Measurements from ENCODE around the gene LRRC4. TPM values are rescaled to one million over a fixed set of nuclear protein-coding genes. Genes with fewer than 3 reads are reported as not detected.

LRRC4 gene
- total and polyA plus RNA-seq, 7 experiments from 2014 or later: 0.14 to 5.7 (median 0.82) TPM; not detected in 2

DNA sequence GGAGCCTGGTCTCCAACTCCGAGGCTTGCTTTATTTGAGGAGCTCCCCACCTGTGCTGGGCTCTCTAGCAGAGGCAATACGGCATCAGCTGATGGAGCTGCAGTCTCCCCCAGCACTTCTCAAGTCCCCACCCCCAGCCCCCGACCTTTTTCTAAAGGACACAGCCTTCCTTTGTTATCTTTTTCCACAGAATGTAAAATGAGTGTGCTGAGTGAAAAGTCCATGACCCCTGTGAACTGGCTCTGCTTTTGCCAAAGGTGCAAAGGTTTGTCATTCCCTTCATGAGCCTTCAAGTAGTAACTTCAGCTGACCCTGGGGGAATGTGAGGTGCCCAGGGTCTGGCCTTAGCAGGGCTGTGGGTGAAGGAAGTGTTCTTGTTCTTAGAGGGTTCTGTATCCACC is 25.5 kb downstream of the LRRC4 start:
- intact Hi-C loops (cut with micrococcal nuclease): no loop called here
- Histone ChIP-seq H3K4me1 (ENCODE audit: control insufficient read depth in 2 of 2, insufficient read depth in 2 of 2, low read length in 2 of 2) (peaks cover 0 to 12% of the 10 kb centered on the region in 2 donors), H3K9me3 (ENCODE audit: control insufficient read depth in 2 of 3, low read length in 3 of 3) (no peaks in the 10 kb centered on the region), H3K36me3 (ENCODE audit: control insufficient read depth in 2 of 3, insufficient read depth in 3 of 3, low read length in 3 of 3) (no peaks in the 10 kb centered on the region), H3K4me3 (ENCODE audit: low read length) (no peak overlapping the region), H3K27ac (ENCODE audit: low read depth, low read length) (no peak overlapping the region), H3K27me3 (ENCODE audit: control insufficient read depth in 2 of 2, insufficient read depth in 2 of 2, low read length in 2 of 2) (no peaks in the 10 kb centered on the region)
- Mint-ChIP-seq H3K4me3 (no peak overlapping the region), H3K4me1 (peaks cover 13 to 31% (median 22%) of the 10 kb centered on the region in 7 donors), H3K27ac (no peak overlapping the region), H3K9me3 (no peaks in the 10 kb centered on the region), H3K27me3 (no peaks in the 10 kb centered on the region), H3K36me3 (peaks cover 0 to 25% (median 3%) of the 10 kb centered on the region in 5 donors)
- POLR2A ChIA-PET: no interaction called here
- ATAC-seq: no peak
- CTCF ChIA-PET: no interaction called here
- no peak for DNase-seq

DNA sequence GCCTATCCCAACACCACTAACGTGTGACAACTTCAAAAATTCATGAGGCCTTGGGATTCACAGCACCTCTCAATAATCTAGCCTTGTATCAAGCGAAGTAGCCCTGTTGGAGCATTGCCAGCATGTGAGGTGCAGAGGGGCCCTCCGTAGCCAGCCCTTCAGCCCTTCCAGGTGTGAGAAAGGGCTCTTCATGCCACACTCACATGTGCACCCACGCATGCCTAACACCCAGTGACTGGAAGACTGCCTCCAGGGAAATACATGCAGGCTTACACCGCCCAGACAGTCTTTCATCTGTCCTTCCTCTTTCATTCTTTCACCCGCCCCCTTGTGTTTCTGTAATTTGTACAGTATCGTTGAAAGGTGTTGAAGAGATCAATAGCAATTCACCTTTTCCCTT is 26.1 kb downstream of the LRRC4 start:
- intact Hi-C loops (cut with micrococcal nuclease): no loop called here
- ChIA-PET CTCF (no interaction called here), POLR2A (no interaction called here)
- Histone ChIP-seq H3K4me1 (ENCODE audit: control insufficient read depth in 2 of 2, insufficient read depth in 2 of 2, low read length in 2 of 2) (peaks cover 0 to 12% of the 10 kb centered on the region in 2 donors), H3K36me3 (ENCODE audit: control insufficient read depth in 2 of 3, insufficient read depth in 3 of 3, low read length in 3 of 3) (no peaks in the 10 kb centered on the region), H3K4me3 (ENCODE audit: low read length) (no peak overlapping the region), H3K27me3 (ENCODE audit: control insufficient read depth in 2 of 2, insufficient read depth in 2 of 2, low read length in 2 of 2) (no peaks in the 10 kb centered on the region), H3K27ac (ENCODE audit: low read depth, low read length) (no peak overlapping the region), H3K9me3 (ENCODE audit: control insufficient read depth in 2 of 3, low read length in 3 of 3) (no peaks in the 10 kb centered on the region)
- Mint-ChIP-seq H3K27me3 (no peaks in the 10 kb centered on the region), H3K4me1 (peaks cover 13 to 31% (median 22%) of the 10 kb centered on the region in 7 donors), H3K36me3 (peaks cover 0 to 25% (median 2%) of the 10 kb centered on the region in 5 donors), H3K4me3 (no peak overlapping the region), H3K27ac (no peak overlapping the region), H3K9me3 (no peaks in the 10 kb centered on the region)
- no peak for ATAC-seq
- DNase-seq: no peak

DNA sequence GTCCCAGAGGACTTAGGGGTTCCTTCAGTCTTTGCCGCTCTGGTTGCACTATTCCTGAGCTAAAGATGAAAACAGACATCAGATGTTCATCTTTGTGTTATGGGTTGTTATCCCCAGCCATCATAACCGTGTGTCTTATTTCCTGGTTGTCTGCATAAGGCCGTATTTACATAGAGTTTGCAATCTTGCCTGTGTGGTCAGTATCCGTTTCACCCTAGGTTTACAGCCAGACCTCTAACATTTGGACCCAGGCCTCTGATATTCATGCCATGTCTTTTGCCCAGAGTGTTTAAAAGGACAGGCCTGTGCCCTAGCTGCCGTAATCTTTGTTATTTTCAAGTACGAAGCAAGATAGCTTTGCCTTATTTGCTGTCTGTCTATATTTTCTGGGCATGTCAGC is 26.6 kb downstream of the LRRC4 start:
- no peak for ATAC-seq
- CTCF ChIA-PET: interaction anchor here (0.6 kb wide), 1 partner anchor 83 kb away, joined by 3 read pairs; no protein-coding TSS in a partner anchor

DNA sequence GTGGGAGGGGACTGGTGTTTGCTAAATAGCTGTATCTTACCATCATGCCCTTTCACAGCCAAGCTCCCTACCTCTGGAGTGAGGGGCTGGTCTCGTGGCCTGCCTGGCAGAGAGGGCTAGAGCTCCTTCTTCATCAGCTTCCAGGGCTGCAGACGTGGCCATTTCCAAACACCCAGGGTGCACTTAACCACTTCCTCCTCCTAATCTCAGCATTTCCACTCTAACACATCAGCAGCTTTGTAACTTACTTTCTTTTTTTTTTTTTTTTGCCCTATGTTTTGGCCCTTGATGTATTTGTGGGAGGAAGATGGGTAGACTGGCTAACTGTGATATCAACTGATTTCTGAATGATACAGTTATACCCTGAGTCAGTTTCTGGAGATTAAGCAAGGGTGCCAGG is 27.4 kb downstream of the LRRC4 start:
- Histone ChIP-seq H3K4me1 (ENCODE audit: control insufficient read depth in 2 of 2, insufficient read depth in 2 of 2, low read length in 2 of 2) (peaks cover 0 to 12% of the 10 kb centered on the region in 2 donors), H3K9me3 (ENCODE audit: control insufficient read depth in 2 of 3, low read length in 3 of 3) (no peaks in the 10 kb centered on the region), H3K27me3 (ENCODE audit: control insufficient read depth in 2 of 2, insufficient read depth in 2 of 2, low read length in 2 of 2) (no peaks in the 10 kb centered on the region), H3K36me3 (ENCODE audit: control insufficient read depth in 2 of 3, insufficient read depth in 3 of 3, low read length in 3 of 3) (no peaks in the 10 kb centered on the region), H3K27ac (ENCODE audit: low read depth, low read length) (no peak overlapping the region), H3K4me3 (ENCODE audit: low read length) (no peak overlapping the region)
- intact Hi-C loops (cut with micrococcal nuclease): no loop called here
- peak overlapping the region in 3 of 9 donors; percentile 41 to 73 (median 49) for H3K27ac Mint-ChIP-seq
- CTCF ChIA-PET: interaction anchor here (0.6 kb wide), 1 partner anchor 84 kb away, joined by 3 read pairs; no protein-coding TSS in a partner anchor
- peaks cover 0 to 27% (median 0%) of the 10 kb centered on the region in 5 donors for H3K36me3 Mint-ChIP-seq
- POLR2A ChIA-PET: interaction anchor here (0.6 kb wide), 1 partner anchor 371 kb away, joined by 3 read pairs; no protein-coding TSS in a partner anchor
- peak; percentile 59 for ATAC-seq
- H3K9me3 Mint-ChIP-seq: no peaks in the 10 kb centered on the region
- H3K27me3 Mint-ChIP-seq: no peaks in the 10 kb centered on the region
- peak in 1 of 9 donors; percentile 20 for DNase-seq
- peak overlapping the region in 5 of 10 donors; percentile 17 to 61 (median 18) for H3K4me3 Mint-ChIP-seq
- peaks cover 13 to 31% (median 24%) of the 10 kb centered on the region in 7 donors for H3K4me1 Mint-ChIP-seq

More for the DNA sequence above, 26.6 kb downstream of the LRRC4 start:
- Histone ChIP-seq H3K27ac (ENCODE audit: low read depth, low read length) (no peak overlapping the region), H3K4me3 (ENCODE audit: low read length) (no peak overlapping the region), H3K27me3 (ENCODE audit: control insufficient read depth in 2 of 2, insufficient read depth in 2 of 2, low read length in 2 of 2) (no peaks in the 10 kb centered on the region), H3K36me3 (ENCODE audit: control insufficient read depth in 2 of 3, insufficient read depth in 3 of 3, low read length in 3 of 3) (no peaks in the 10 kb centered on the region), H3K9me3 (ENCODE audit: control insufficient read depth in 2 of 3, low read length in 3 of 3) (no peaks in the 10 kb centered on the region), H3K4me1 (ENCODE audit: control insufficient read depth in 2 of 2, insufficient read depth in 2 of 2, low read length in 2 of 2) (peaks cover 0 to 12% of the 10 kb centered on the region in 2 donors)
- Mint-ChIP-seq H3K4me3 (no peak overlapping the region), H3K4me1 (peaks cover 13 to 31% (median 22%) of the 10 kb centered on the region in 7 donors), H3K27me3 (no peaks in the 10 kb centered on the region), H3K36me3 (peaks cover 0 to 22% (median 0%) of the 10 kb centered on the region in 5 donors), H3K27ac (no peak overlapping the region), H3K9me3 (no peaks in the 10 kb centered on the region)
- POLR2A ChIA-PET: no interaction called here
- no peak for DNase-seq
- intact Hi-C loops (cut with micrococcal nuclease): no loop called here

DNA sequence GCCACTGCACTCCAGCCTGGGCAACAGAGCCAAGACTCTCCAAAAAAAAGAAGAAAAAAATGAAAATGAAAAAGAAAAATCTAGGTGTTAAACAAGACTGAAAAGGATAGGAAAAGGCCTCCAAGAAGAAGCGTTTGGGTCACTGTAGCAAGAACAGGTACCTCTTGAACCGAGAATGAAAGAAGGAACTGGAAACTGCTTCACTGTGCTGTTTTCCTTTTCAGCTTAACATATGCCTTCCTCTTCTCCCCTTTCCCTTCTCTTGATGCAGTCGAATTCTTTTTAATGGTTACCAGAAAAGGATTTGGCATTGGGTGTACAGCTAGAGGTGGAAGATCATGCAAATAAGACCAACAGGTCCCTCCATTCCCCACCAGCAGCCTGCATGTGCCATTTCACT is 28.1 kb downstream of the LRRC4 start:
- POLR2A ChIA-PET: interaction anchor here (0.6 kb wide), 1 partner anchor 370 kb away, joined by 3 read pairs; no protein-coding TSS in a partner anchor

DNA sequence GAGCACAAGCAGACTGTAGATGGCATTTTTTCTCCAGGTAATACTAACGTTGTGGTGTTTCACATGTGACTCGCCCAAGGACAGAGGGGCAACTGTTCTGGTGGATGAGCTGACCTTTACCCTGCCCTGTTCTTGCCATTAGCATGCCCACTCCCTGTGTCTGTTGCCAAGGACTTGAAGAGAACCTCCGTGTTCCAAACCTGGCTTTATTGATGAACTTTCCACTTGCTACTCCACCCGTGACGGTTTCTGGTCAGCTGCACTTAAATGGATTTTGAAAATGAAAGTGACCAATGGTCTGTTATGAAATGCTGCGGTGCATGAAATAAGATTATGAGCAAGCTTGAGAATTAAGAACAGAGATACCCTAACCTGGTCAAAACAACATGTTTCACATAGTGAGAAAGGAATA is 30.4 kb downstream of the LRRC4 start:
- CTCF ChIA-PET: no interaction called here
- POLR2A ChIA-PET: no interaction called here
- H3K9me3 Mint-ChIP-seq: no peaks in the 10 kb centered on the region
- Histone ChIP-seq H3K27me3 (ENCODE audit: control insufficient read depth in 2 of 2, insufficient read depth in 2 of 2, low read length in 2 of 2) (no peaks in the 10 kb centered on the region), H3K4me1 (ENCODE audit: control insufficient read depth in 2 of 2, insufficient read depth in 2 of 2, low read length in 2 of 2) (peaks cover 0 to 12% of the 10 kb centered on the region in 2 donors), H3K27ac (ENCODE audit: low read depth, low read length) (no peak overlapping the region), H3K9me3 (ENCODE audit: control insufficient read depth in 2 of 3, low read length in 3 of 3) (no peaks in the 10 kb centered on the region), H3K4me3 (ENCODE audit: low read length) (no peak overlapping the region), H3K36me3 (ENCODE audit: control insufficient read depth in 2 of 3, insufficient read depth in 3 of 3, low read length in 3 of 3) (no peaks in the 10 kb centered on the region)
- peak overlapping the region in 1 of 9 donors; percentile 17 for H3K27ac Mint-ChIP-seq
- no peak for DNase-seq
- intact Hi-C loops (cut with micrococcal nuclease): no loop called here
- no peaks in the 10 kb centered on the region for H3K27me3 Mint-ChIP-seq
- H3K4me1 Mint-ChIP-seq: peaks cover 19 to 31% (median 25%) of the 10 kb centered on the region in 7 donors
- peaks cover 4 to 45% (median 9%) of the 10 kb centered on the region in 5 donors for H3K36me3 Mint-ChIP-seq
- no peak for ATAC-seq
- H3K4me3 Mint-ChIP-seq: no peak overlapping the region

More for the DNA sequence above, 28.1 kb downstream of the LRRC4 start:
- intact Hi-C loops (cut with micrococcal nuclease): no loop called here
- Histone ChIP-seq H3K27me3 (ENCODE audit: control insufficient read depth in 2 of 2, insufficient read depth in 2 of 2, low read length in 2 of 2) (no peaks in the 10 kb centered on the region), H3K36me3 (ENCODE audit: control insufficient read depth in 2 of 3, insufficient read depth in 3 of 3, low read length in 3 of 3) (no peaks in the 10 kb centered on the region), H3K4me3 (ENCODE audit: low read length) (no peak overlapping the region), H3K9me3 (ENCODE audit: control insufficient read depth in 2 of 3, low read length in 3 of 3) (no peaks in the 10 kb centered on the region), H3K4me1 (ENCODE audit: control insufficient read depth in 2 of 2, insufficient read depth in 2 of 2, low read length in 2 of 2) (peaks cover 0 to 12% of the 10 kb centered on the region in 2 donors), H3K27ac (ENCODE audit: low read depth, low read length) (no peak overlapping the region)
- no peak for DNase-seq
- no peaks in the 10 kb centered on the region for H3K27me3 Mint-ChIP-seq
- CTCF ChIA-PET: no interaction called here
- peak overlapping the region in 4 of 9 donors; percentile 16 to 81 (median 50) for H3K27ac Mint-ChIP-seq
- H3K4me1 Mint-ChIP-seq: peaks cover 18 to 31% (median 24%) of the 10 kb centered on the region in 7 donors
- H3K4me3 Mint-ChIP-seq: peak overlapping the region in 1 of 10 donors; percentile 23
- no peaks in the 10 kb centered on the region for H3K9me3 Mint-ChIP-seq
- peaks cover 0 to 27% (median 3%) of the 10 kb centered on the region in 5 donors for H3K36me3 Mint-ChIP-seq
- ATAC-seq: no peak

DNA sequence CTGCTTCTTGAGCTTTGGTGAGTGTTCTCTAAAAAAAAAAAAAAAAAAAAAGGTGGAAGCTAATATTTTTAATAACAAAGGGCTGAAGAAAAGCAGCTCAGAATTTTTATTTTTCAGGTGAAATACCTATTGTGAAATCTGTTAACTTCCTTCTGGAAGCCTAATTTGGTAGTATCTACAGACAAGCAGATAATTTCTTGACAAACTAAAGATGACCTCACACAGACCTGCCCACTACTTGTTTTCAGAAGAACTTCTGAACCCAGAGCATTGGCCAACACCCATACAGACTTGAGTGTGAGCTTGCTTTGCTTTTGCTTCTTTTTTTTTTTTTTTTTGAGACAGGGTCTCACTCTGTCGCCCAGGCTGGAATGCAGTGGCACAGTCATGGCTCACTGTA is 31.2 kb downstream of the LRRC4 start:
- POLR2A ChIA-PET: no interaction called here
- H3K4me1 Mint-ChIP-seq: peaks cover 19 to 31% (median 22%) of the 10 kb centered on the region in 7 donors
- CTCF ChIA-PET: interaction anchor here (0.6 kb wide), 1 partner anchor 1216 kb away, joined by 3 read pairs; no protein-coding TSS in a partner anchor

More for the DNA sequence above, 31.2 kb downstream of the LRRC4 start:
- Mint-ChIP-seq H3K27me3 (no peaks in the 10 kb centered on the region), H3K36me3 (peaks cover 4 to 46% (median 9%) of the 10 kb centered on the region in 5 donors), H3K4me3 (no peak overlapping the region), H3K27ac (peak overlapping the region in 1 of 9 donors; percentile 25), H3K9me3 (no peaks in the 10 kb centered on the region)
- H3K27ac ChIP-seq (ENCODE audit: low read depth, low read length): no peak overlapping the region
- ATAC-seq (peak; percentile 61), DNase-seq (no peak)
- H3K4me1 ChIP-seq (ENCODE audit: control insufficient read depth in 2 of 2, insufficient read depth in 2 of 2, low read length in 2 of 2): peaks cover 0 to 12% of the 10 kb centered on the region in 2 donors
- no peaks in the 10 kb centered on the region for H3K27me3 ChIP-seq (ENCODE audit: control insufficient read depth in 2 of 2, insufficient read depth in 2 of 2, low read length in 2 of 2)
- no peak overlapping the region for H3K4me3 ChIP-seq (ENCODE audit: low read length)
- H3K9me3 ChIP-seq (ENCODE audit: control insufficient read depth in 2 of 3, low read length in 3 of 3): no peaks in the 10 kb centered on the region
- intact Hi-C loops (cut with micrococcal nuclease): no loop called here
- H3K36me3 ChIP-seq (ENCODE audit: control insufficient read depth in 2 of 3, insufficient read depth in 3 of 3, low read length in 3 of 3): no peaks in the 10 kb centered on the region

All from naive thymus-derived CD4-positive, alpha-beta T cell (primary cell).